Tibial nerve (tissue), 4 donors: Measurements from ENCODE around the gene FCRLA.

Source experiments
- EP300 ChIP-seq, 2 donors: sonication (generic); formaldehyde crosslinking; IDR thresholded peaks; one replicate each; pipeline ENCODE4 v1.6.1; 2017; ENCODE audit warnings: antibody characterized with exemption in 2 of 2, mild to moderate bottlenecking in 1 of 2
- POLR2A ChIP-seq, 2 donors: fragments of 450-650 bp; IDR thresholded peaks; one replicate each; pipeline ENCODE4 v1.6.1; 2017; ENCODE audit warnings: antibody characterized with exemption in 2 of 2, mild to moderate bottlenecking in 2 of 2, moderate library complexity in 2 of 2
- TF ChIP-seq, protein P1 (sequence below), 5 experiments: fragments of 200-600 bp in 3 of 5; fragments of 450-650 bp in 2 of 5; sonication (generic) in 3 of 5; IDR thresholded peaks; one replicate each; pipeline ENCODE4 v1.5.1; 2016 to 2019; ENCODE audit warnings: antibody characterized with exemption in 5 of 5, mild to moderate bottlenecking in 3 of 5, moderate library complexity in 2 of 5

GRCh38 chr1:161723459-161724141 is 16.6 kb downstream of the FCRLA start:
- TF ChIP-seq POLR2A (IDR thresholded peaks at IDR 0.05) (no peak), EP300 (IDR thresholded peaks at IDR 0.05) (no peak)
- TF ChIP-seq, protein P1, sequence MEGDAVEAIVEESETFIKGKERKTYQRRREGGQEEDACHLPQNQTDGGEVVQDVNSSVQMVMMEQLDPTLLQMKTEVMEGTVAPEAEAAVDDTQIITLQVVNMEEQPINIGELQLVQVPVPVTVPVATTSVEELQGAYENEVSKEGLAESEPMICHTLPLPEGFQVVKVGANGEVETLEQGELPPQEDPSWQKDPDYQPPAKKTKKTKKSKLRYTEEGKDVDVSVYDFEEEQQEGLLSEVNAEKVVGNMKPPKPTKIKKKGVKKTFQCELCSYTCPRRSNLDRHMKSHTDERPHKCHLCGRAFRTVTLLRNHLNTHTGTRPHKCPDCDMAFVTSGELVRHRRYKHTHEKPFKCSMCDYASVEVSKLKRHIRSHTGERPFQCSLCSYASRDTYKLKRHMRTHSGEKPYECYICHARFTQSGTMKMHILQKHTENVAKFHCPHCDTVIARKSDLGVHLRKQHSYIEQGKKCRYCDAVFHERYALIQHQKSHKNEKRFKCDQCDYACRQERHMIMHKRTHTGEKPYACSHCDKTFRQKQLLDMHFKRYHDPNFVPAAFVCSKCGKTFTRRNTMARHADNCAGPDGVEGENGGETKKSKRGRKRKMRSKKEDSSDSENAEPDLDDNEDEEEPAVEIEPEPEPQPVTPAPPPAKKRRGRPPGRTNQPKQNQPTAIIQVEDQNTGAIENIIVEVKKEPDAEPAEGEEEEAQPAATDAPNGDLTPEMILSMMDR (IDR thresholded peaks at IDR 0.05), result no peak
